Measurements from ENCODE around the gene SLC25A21. TPM values are rescaled to one million over a fixed set of nuclear protein-coding genes. Genes with fewer than 3 reads are reported as not detected.

The SLC25A21 gene
- total and polyA plus RNA-seq, 2 experiments from 2014 or later, result 10.6 to 12.1 TPM

DNA sequence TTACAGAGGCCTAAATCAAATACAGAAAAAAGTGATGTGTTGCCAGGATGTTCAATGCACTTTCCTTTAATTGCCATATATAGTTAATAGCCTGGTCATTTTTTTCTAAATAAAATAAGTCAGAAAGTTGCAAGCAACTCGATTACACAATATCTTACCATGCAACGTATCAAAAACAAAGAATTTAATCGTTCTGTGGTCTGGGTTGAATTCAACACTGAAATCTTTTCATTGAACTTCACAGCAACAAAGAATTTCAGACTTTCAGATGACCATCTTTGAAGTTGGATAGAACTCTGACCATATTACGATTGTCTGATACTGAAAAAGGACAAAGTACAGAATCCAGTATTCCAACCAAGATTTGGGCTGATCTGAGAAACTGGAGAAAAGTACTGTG is 231.9 kb downstream of the SLC25A21 start:
- H3K27me3 ChIP-seq (ENCODE audit: insufficient read depth), result no peaks in the 10 kb centered on the region
- TF ChIP-seq POLR2AphosphoS5 (IDR thresholded peaks at IDR 0.05; ENCODE audit: low read depth) (no peak), JUNB (IDR thresholded peaks at IDR 0.05; ENCODE audit: unreplicated experiment) (no peak), STAT1 (IDR thresholded peaks at IDR 0.05; ENCODE audit: unreplicated experiment) (no peak), EZH2phosphoT487 (IDR thresholded peaks at IDR 0.05; ENCODE audit: unreplicated experiment) (no peak), ZNF331 (CRISPR knock-in tag; IDR thresholded peaks at IDR 0.05; ENCODE audit: low read depth) (no peak), NANOG (IDR thresholded peaks at IDR 0.05; ENCODE audit: borderline replicate concordance) (no peak), EZH2 (IDR thresholded peaks at IDR 0.05; ENCODE audit: low read depth, unreplicated experiment) (no peak), CREB1 (CRISPR knock-in tag; IDR thresholded peaks at IDR 0.05; ENCODE audit: low read depth) (no peak), ZNF114 (CRISPR knock-in tag; IDR thresholded peaks at IDR 0.05) (no peak)
- TF ChIP-seq, protein P1, sequence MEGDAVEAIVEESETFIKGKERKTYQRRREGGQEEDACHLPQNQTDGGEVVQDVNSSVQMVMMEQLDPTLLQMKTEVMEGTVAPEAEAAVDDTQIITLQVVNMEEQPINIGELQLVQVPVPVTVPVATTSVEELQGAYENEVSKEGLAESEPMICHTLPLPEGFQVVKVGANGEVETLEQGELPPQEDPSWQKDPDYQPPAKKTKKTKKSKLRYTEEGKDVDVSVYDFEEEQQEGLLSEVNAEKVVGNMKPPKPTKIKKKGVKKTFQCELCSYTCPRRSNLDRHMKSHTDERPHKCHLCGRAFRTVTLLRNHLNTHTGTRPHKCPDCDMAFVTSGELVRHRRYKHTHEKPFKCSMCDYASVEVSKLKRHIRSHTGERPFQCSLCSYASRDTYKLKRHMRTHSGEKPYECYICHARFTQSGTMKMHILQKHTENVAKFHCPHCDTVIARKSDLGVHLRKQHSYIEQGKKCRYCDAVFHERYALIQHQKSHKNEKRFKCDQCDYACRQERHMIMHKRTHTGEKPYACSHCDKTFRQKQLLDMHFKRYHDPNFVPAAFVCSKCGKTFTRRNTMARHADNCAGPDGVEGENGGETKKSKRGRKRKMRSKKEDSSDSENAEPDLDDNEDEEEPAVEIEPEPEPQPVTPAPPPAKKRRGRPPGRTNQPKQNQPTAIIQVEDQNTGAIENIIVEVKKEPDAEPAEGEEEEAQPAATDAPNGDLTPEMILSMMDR (conservative IDR thresholded peaks at IDR 0.05; ENCODE audit: low read depth in 2 of 2), result no peak
- TF ChIP-seq, protein P2, sequence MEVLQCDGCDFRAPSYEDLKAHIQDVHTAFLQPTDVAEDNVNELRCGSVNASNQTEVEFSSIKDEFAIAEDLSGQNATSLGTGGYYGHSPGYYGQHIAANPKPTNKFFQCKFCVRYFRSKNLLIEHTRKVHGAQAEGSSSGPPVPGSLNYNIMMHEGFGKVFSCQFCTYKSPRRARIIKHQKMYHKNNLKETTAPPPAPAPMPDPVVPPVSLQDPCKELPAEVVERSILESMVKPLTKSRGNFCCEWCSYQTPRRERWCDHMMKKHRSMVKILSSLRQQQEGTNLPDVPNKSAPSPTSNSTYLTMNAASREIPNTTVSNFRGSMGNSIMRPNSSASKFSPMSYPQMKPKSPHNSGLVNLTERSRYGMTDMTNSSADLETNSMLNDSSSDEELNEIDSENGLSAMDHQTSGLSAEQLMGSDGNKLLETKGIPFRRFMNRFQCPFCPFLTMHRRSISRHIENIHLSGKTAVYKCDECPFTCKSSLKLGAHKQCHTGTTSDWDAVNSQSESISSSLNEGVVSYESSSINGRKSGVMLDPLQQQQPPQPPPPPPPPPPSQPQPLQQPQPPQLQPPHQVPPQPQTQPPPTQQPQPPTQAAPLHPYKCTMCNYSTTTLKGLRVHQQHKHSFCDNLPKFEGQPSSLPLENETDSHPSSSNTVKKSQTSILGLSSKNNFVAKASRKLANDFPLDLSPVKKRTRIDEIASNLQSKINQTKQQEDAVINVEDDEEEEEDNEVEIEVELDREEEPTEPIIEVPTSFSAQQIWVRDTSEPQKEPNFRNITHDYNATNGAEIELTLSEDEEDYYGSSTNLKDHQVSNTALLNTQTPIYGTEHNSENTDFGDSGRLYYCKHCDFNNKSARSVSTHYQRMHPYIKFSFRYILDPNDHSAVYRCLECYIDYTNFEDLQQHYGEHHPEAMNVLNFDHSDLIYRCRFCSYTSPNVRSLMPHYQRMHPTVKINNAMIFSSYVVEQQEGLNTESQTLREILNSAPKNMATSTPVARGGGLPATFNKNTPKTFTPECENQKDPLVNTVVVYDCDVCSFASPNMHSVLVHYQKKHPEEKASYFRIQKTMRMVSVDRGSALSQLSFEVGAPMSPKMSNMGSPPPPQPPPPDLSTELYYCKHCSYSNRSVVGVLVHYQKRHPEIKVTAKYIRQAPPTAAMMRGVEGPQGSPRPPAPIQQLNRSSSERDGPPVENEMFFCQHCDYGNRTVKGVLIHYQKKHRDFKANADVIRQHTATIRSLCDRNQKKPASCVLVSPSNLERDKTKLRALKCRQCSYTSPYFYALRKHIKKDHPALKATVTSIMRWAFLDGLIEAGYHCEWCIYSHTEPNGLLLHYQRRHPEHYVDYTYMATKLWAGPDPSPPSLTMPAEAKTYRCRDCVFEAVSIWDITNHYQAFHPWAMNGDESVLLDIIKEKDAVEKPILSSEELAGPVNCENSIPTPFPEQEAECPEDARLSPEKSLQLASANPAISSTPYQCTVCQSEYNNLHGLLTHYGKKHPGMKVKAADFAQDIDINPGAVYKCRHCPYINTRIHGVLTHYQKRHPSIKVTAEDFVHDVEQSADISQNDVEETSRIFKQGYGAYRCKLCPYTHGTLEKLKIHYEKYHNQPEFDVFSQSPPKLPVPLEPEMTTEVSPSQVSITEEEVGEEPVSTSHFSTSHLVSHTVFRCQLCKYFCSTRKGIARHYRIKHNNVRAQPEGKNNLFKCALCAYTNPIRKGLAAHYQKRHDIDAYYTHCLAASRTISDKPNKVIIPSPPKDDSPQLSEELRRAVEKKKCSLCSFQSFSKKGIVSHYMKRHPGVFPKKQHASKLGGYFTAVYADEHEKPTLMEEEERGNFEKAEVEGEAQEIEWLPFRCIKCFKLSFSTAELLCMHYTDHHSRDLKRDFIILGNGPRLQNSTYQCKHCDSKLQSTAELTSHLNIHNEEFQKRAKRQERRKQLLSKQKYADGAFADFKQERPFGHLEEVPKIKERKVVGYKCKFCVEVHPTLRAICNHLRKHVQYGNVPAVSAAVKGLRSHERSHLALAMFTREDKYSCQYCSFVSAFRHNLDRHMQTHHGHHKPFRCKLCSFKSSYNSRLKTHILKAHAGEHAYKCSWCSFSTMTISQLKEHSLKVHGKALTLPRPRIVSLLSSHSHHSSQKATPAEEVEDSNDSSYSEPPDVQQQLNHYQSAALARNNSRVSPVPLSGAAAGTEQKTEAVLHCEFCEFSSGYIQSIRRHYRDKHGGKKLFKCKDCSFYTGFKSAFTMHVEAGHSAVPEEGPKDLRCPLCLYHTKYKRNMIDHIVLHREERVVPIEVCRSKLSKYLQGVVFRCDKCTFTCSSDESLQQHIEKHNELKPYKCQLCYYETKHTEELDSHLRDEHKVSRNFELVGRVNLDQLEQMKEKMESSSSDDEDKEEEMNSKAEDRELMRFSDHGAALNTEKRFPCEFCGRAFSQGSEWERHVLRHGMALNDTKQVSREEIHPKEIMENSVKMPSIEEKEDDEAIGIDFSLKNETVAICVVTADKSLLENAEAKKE (CRISPR knock-in tag; IDR thresholded peaks at IDR 0.05), result no peak
- TF ChIP-seq, protein P3, sequence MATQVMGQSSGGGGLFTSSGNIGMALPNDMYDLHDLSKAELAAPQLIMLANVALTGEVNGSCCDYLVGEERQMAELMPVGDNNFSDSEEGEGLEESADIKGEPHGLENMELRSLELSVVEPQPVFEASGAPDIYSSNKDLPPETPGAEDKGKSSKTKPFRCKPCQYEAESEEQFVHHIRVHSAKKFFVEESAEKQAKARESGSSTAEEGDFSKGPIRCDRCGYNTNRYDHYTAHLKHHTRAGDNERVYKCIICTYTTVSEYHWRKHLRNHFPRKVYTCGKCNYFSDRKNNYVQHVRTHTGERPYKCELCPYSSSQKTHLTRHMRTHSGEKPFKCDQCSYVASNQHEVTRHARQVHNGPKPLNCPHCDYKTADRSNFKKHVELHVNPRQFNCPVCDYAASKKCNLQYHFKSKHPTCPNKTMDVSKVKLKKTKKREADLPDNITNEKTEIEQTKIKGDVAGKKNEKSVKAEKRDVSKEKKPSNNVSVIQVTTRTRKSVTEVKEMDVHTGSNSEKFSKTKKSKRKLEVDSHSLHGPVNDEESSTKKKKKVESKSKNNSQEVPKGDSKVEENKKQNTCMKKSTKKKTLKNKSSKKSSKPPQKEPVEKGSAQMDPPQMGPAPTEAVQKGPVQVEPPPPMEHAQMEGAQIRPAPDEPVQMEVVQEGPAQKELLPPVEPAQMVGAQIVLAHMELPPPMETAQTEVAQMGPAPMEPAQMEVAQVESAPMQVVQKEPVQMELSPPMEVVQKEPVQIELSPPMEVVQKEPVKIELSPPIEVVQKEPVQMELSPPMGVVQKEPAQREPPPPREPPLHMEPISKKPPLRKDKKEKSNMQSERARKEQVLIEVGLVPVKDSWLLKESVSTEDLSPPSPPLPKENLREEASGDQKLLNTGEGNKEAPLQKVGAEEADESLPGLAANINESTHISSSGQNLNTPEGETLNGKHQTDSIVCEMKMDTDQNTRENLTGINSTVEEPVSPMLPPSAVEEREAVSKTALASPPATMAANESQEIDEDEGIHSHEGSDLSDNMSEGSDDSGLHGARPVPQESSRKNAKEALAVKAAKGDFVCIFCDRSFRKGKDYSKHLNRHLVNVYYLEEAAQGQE (IDR thresholded peaks at IDR 0.05; ENCODE audit: unreplicated experiment), result no peak
- TF ChIP-seq, protein P4, sequence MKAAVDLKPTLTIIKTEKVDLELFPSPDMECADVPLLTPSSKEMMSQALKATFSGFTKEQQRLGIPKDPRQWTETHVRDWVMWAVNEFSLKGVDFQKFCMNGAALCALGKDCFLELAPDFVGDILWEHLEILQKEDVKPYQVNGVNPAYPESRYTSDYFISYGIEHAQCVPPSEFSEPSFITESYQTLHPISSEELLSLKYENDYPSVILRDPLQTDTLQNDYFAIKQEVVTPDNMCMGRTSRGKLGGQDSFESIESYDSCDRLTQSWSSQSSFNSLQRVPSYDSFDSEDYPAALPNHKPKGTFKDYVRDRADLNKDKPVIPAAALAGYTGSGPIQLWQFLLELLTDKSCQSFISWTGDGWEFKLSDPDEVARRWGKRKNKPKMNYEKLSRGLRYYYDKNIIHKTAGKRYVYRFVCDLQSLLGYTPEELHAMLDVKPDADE (IDR thresholded peaks at IDR 0.05), result no peak
- no peaks in the 10 kb centered on the region for H3K9me2 ChIP-seq (ENCODE audit: insufficient read depth)
- H3K36me3 ChIP-seq (ENCODE audit: insufficient read depth), result no peaks in the 10 kb centered on the region
- Mint-ChIP-seq H3K4me3 (no peak overlapping the region), H3K27me3 (ENCODE audit: insufficient read depth, low read depth, poor library complexity) (no peaks in the 10 kb centered on the region), H3K27ac (no peak overlapping the region), H3K36me3 (ENCODE audit: low read depth) (no peaks in the 10 kb centered on the region), H3K9me3 (no peaks in the 10 kb centered on the region), H3K4me1 (no peaks in the 10 kb centered on the region; the same call in 2 of the 3 replicates)
- H3K4me3 ChIP-seq, result no peak overlapping the region
- no peaks in the 10 kb centered on the region for H3K79me2 ChIP-seq (replicated peaks; ENCODE audit: insufficient read depth)
- no peak overlapping the region for H2AFZ ChIP-seq
- 0 out of 2 replicates have a peak, but pooled peaks cover 4% of the 10 kb centered on the region for H3K4me1 ChIP-seq (ENCODE audit: insufficient read depth)
- H4K20me1 ChIP-seq (replicated peaks; ENCODE audit: insufficient read depth), result no peaks in the 10 kb centered on the region
- no peak overlapping the region for H3K27ac ChIP-seq (ENCODE audit: low read depth)
- H3F3A ChIP-seq (replicated peaks; ENCODE audit: low read depth), result no peaks in the 10 kb centered on the region
- DNase-seq (ENCODE audit: low spot score) (no peak), ATAC-seq (no peak)
- H3K4me2 ChIP-seq, result no peak overlapping the region

Data from GM23338 (cell line).